GM12873 (cell line): ENCODE results near the gene HDX.

ENCODE experiments used
- TF ChIP-seq, protein P1 (sequence below): IDR thresholded peaks from 2 replicates; pipeline ENCODE4 v1.5.1; 2012; ENCODE audit warnings: low read depth, mild to moderate bottlenecking, moderate library complexity, low read length, control low read depth; ENCODE audit not compliant: insufficient read depth; ENCODE audit errors: missing control alignments

The HDX gene, protein sequence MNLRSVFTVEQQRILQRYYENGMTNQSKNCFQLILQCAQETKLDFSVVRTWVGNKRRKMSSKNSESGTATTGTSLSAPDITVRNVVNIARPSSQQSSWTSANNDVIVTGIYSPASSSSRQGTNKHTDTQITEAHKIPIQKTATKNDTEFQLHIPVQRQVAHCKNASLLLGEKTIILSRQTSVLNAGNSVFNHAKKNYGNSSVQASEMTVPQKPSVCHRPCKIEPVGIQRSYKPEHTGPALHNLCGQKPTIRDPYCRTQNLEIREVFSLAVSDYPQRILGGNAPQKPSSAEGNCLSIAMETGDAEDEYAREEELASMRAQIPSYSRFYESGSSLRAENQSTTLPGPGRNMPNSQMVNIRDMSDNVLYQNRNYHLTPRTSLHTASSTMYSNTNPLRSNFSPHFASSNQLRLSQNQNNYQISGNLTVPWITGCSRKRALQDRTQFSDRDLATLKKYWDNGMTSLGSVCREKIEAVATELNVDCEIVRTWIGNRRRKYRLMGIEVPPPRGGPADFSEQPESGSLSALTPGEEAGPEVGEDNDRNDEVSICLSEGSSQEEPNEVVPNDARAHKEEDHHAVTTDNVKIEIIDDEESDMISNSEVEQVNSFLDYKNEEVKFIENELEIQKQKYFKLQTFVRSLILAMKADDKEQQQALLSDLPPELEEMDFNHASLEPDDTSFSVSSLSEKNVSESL

DNA sequence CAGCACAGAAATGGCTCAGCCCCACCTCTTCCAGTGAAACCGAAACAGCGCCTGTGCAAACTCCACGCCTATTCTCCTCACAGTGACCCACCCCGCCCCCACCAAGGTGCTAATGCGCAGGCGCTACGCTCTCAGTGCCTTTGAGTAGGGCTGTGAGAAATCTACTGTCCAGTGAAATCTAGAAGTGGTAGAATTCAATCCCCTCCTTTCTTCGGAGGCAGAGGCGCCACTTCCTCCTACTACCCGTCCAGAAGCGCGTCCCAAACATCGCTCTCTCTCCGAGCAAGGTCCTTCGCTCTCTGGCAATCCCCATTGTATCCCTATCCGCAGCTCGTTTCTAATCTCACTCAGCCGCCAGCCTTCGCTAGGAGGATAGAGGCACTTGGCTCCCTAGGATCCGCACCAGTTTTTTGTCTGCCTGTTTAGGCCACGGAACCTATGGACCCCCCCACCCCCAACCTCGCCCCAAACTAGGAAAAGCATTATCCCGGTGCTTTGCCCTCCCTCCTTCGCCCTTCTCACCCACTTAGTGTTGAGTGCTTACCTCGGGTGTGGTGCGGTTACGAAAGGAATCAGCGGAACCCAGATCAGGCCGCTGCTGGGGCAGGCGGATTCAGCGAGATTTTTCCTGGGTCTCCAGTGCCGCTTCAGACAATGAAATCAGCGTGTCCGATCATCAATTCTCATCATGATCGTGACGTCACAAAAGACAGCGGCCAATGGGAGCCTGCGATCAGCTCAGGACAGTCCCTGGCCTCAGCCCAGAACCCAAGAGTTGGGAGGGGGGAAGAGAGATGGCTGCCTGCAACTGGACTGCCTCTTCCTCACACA is at the start of gene HDX:
HDX (minus strand) TSS at position 656 of the 831 bp plus-strand sequence. CDS start 27,056 bp downstream, outside the sequence.
- TF ChIP-seq, protein P1, sequence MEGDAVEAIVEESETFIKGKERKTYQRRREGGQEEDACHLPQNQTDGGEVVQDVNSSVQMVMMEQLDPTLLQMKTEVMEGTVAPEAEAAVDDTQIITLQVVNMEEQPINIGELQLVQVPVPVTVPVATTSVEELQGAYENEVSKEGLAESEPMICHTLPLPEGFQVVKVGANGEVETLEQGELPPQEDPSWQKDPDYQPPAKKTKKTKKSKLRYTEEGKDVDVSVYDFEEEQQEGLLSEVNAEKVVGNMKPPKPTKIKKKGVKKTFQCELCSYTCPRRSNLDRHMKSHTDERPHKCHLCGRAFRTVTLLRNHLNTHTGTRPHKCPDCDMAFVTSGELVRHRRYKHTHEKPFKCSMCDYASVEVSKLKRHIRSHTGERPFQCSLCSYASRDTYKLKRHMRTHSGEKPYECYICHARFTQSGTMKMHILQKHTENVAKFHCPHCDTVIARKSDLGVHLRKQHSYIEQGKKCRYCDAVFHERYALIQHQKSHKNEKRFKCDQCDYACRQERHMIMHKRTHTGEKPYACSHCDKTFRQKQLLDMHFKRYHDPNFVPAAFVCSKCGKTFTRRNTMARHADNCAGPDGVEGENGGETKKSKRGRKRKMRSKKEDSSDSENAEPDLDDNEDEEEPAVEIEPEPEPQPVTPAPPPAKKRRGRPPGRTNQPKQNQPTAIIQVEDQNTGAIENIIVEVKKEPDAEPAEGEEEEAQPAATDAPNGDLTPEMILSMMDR = no peak

DNA sequence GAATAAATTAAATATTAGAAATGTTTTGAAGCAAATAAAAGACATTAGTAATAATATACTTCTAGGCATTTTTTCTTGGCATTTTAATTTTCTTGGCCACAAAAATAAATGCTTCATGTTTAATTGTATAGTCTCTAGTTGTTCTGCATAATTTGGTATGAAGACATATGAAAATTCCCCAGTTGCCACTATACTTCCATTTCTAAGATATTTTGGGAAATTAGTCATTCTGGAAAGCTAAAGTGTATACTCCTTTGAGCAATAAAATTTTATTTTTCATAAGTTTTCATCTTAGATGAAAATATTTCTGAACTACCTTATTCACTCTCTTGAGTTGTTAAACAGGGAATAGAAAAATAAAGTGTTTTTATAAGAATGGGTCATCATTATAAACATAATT is 13.8 kb downstream of the HDX start:
- TF ChIP-seq, protein P1 = no peak

DNA sequence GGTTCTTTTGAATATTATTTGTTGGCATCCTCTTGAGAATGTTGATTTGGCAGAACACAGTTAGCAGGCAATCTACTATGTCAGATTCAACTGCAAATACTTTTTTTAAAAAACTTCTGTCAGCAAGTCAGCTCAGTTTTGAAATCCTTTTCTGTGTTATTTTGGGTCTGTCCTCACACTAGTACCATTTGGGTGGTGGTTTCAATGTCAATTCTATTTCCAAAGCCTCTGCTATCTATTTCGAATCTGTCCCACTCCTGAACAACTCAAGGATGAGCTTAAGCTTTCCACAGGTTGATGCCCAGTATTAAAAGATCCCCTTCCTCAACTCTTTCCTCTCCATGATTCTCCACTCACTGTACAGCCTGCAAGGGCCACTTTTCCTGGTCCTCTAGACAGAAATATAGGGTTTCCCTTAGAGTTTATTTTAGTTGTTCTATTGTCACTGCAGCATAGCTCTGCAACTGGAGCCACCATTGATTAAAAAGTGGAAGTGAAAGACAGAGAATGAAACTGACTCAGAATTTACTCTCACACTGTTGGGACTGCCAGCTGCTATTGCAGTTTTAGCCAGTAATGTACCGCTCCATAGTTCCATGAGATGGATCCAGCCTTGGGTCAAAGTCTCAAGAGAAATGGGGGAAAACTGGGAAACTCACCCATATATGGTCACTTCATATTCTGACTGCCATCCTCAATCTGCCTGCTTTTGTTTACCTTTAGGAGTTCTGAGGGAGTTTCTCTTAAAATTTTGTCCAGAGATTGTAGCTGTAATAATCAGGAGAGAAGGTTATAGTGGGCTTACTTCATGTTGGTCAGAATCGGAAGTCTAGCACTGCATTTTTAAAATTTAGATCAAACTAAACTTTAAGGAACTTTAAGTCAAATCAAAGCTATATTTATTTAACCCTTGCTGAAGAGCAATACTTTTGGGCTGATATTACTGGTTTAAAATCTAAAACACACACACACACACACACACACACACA is 14.6 kb downstream of the HDX start:
- TF ChIP-seq, protein P1 = no peak

DNA sequence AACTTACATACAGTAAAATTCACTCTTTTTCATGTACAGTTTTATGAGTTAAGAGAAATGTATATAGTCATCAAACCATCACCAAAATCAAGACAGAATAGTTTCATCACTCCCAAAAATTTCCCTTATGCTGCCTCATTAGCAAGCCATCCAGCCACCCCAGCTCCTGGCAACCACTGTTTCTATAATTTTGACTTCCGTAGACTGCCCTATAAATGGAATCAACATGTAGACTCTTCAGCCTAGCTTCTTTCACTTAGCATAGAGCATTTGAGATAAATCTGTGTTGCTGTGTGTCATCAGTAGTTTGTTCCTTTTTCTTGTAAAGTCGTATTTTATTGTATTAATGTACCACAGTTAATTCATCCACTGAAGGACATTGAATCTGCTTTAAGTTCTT is 23.2 kb downstream of the HDX start:
- TF ChIP-seq, protein P1 = no peak

DNA sequence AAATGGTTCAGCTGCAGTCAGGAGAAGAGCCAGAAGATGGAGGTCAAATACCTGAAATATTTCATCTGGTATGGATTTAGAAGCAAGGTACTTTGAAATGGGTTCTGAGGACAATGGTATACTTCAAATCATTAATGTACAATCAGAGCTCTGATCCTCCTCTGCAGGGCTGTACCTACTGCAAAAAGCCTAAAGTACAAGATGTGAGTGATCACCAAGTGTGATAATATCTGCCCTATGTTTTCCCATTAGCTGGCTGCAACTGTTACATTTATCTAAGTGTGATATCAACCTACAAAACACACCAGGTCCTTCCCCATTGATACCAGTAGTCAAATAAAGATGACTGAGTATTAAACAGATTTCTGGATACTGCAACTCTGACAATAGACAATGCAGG is 25.1 kb downstream of the HDX start:
- TF ChIP-seq, protein P1 = no peak

DNA sequence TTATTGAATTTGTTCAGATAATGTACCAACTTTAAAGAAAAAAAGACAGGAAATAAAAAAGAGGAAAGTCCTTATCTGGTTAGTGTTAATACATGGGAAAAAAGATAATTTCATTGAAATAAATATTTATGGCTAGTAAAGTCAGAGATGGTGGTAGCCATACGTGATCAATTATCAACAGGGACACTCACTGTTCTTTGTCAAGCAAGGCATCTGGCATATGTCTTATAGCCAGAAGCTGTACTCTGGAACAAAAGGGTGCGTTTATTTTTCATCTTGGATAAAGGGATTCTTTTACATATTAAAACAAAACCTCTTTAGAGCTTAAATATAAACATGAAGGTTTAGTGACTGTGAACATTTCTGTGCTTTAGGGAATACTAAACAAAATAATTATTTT is 26.7 kb downstream of the HDX start:
- TF ChIP-seq, protein P1 = no peak
